HCT116 (cell line): Measurements from ENCODE around the gene PARP9. TPM values are rescaled to one million over a fixed set of nuclear protein-coding genes. Genes with fewer than 3 reads are reported as not detected.

Experiments used
- ATAC-seq: fragments of 200-7000 bp; cut with Tn5 transposase; 2 replicates; pipeline ENCODE4 v1.9.1; 2020; ENCODE audit warnings: mild to moderate bottlenecking, moderate library complexity
- BruUV-seq: library from RNA; stranded (reverse); fragments of 400-500 nt; replicated peaks from 2 replicates; lab custom pipeline; 2021; lab: Mats Ljungman, UMichigan
- CTCF ChIA-PET: fragments of 300-600 bp; sonication (Branson Sonifier 250); formaldehyde crosslinking; loops from one replicate; lab custom pipeline; 2021; ENCODE audit warnings: antibody characterized with exemption; lab: Charles Lee
- POLR2A ChIA-PET: fragments of 300-600, 350-600 bp; sonication (Branson Sonifier 250); formaldehyde crosslinking; loops from one replicate; lab custom pipeline; 2021; ENCODE audit warnings: antibody characterized with exemption; lab: Charles Lee
- RAD21 ChIA-PET, 2 experiments: fragments of 300-600 bp; sonication (Branson Sonifier 250); formaldehyde crosslinking; loops; one replicate each; lab custom pipeline; 2023; ENCODE audit warnings: low total read pairs in 2 of 2; ENCODE audit not compliant: uncharacterized antibody in 2 of 2, unreplicated experiment in 2 of 2, low non-redundant PET in 1 of 2; lab: Charles Lee
- DNase-seq: peaks from one replicate; pipeline ENCODE4 v3.0.0-alpha.2; 2010; ENCODE audit warnings: low read depth, low spot score
- H2AFZ ChIP-seq: fragments of 200-600 bp; shearing (Covaris generic), sonication (generic); 2 replicates; pipeline ENCODE4 v1.6.1; 2017; ENCODE audit warnings: low read depth, mixed run types, mixed read lengths, antibody characterized with exemption, low read length; ENCODE audit not compliant: poor library complexity, severe bottlenecking
- H3K27ac ChIP-seq: 2 replicates; pipeline ENCODE4 v1.5.1; 2012; ENCODE audit warnings: low read depth, low read length
- H3K27me3 ChIP-seq: fragments of 200-600 bp; sonication (generic); 2 replicates; pipeline ENCODE4 v1.6.1; 2016; ENCODE audit warnings: mixed run types, low read length, mixed read lengths; ENCODE audit not compliant: insufficient read depth
- H3K36me3 ChIP-seq, 2 experiments: fragments of 200-500 bp in 1 of 2; fragments of 200-600 bp in 1 of 2; sonication (Bioruptor generic) in 1 of 2; sonication (generic) in 1 of 2; 2 replicates each; pipeline versions ENCODE4 v1.5.1 to v1.6.1; 2014 to 2016; ENCODE audit warnings: low read length in 2 of 2, inconsistent platforms in 1 of 2, mixed read lengths in 1 of 2, mixed run types in 1 of 2; ENCODE audit not compliant: insufficient read depth in 2 of 2, control insufficient read depth in 1 of 2
- H3K4me1 ChIP-seq, 2 experiments: fragments of 200-600 bp in 1 of 2; sonication (generic) in 1 of 2; 2 replicates each; pipeline versions ENCODE4 v1.5.1 to v1.6.1; 2012 to 2017; ENCODE audit warnings: low read length in 2 of 2, inconsistent platforms in 1 of 2, mild to moderate bottlenecking in 1 of 2, mixed read lengths in 1 of 2, mixed run types in 1 of 2, moderate library complexity in 1 of 2; ENCODE audit not compliant: insufficient read depth in 2 of 2, control insufficient read depth in 1 of 2
- H3K4me2 ChIP-seq: fragments of 200-600 bp; sonication (generic); 2 replicates; pipeline ENCODE4 v1.6.1; 2017; ENCODE audit warnings: mixed run types, low read length, mixed read lengths
- H3K4me3 ChIP-seq, 2 experiments: fragments of 200-600 bp in 1 of 2; sonication (generic) in 1 of 2; replicated peaks in 1 of 2; 2 replicates each; pipeline ENCODE4 v1.5.1; 2011 to 2016; ENCODE audit warnings: low read length in 2 of 2, control low read depth in 1 of 2, low read depth in 1 of 2, mild to moderate bottlenecking in 1 of 2, mixed read lengths in 1 of 2, mixed run types in 1 of 2
- H3K79me2 ChIP-seq: fragments of 200-600 bp; sonication (generic); 2 replicates; pipeline ENCODE4 v1.6.1; 2017; ENCODE audit warnings: mild to moderate bottlenecking, mixed run types, low read length, moderate library complexity, mixed read lengths; ENCODE audit not compliant: insufficient read depth
- H3K9ac ChIP-seq: fragments of 200-600 bp; sonication (generic); 2 replicates; pipeline ENCODE4 v1.6.1; 2016; ENCODE audit warnings: low read length, mixed read lengths
- H3K9me2 ChIP-seq: fragments of 200-600 bp; sonication (generic), shearing (Covaris generic); 2 replicates; pipeline ENCODE4 v1.6.1; 2017; ENCODE audit warnings: mixed run types, mild to moderate bottlenecking, moderate library complexity; ENCODE audit not compliant: insufficient read depth
- H3K9me3 ChIP-seq, 2 experiments: fragments of 200-500 bp in 1 of 2; fragments of 200-600 bp in 1 of 2; sonication (Bioruptor generic) in 1 of 2; sonication (generic) in 1 of 2; 2 replicates each; pipeline ENCODE4 v1.6.1; 2014 to 2017; ENCODE audit warnings: low read length in 2 of 2, mixed read lengths in 2 of 2, inconsistent platforms in 1 of 2, low read depth in 1 of 2, mild to moderate bottlenecking in 1 of 2, mixed run types in 1 of 2, moderate library complexity in 1 of 2; ENCODE audit not compliant: control insufficient read depth in 1 of 2, insufficient read depth in 1 of 2
- H4K20me1 ChIP-seq: fragments of 200-600 bp; sonication (generic), shearing (Covaris generic); 2 replicates; pipeline ENCODE4 v1.6.1; 2017; ENCODE audit warnings: mixed run types, mild to moderate bottlenecking, moderate library complexity; ENCODE audit not compliant: insufficient read depth
- CBX3 ChIP-seq: IDR thresholded peaks from 2 replicates; pipeline ENCODE4 v1.6.1; 2012; ENCODE audit warnings: low read depth
- CEBPB ChIP-seq: IDR thresholded peaks from 2 replicates; pipeline ENCODE4 v1.6.1; 2012; ENCODE audit warnings: low read depth
- CTCF ChIP-seq, 3 experiments: fragments of 200-600 bp in 1 of 3; sonication (generic) in 1 of 3; IDR thresholded peaks in 2 of 3; conservative IDR thresholded peaks in 1 of 3; 2 replicates each; pipeline ENCODE4 v1.5.1; 2012 to 2017; ENCODE audit warnings: low read depth in 2 of 3, low read length in 2 of 3, antibody characterized with exemption in 1 of 3, borderline replicate concordance in 1 of 3, control low read depth in 1 of 3, mild to moderate bottlenecking in 1 of 3, mixed read lengths in 1 of 3, mixed run types in 1 of 3, moderate library complexity in 1 of 3; ENCODE audit not compliant: insufficient read depth in 1 of 3
- EGR1 ChIP-seq: IDR thresholded peaks from 2 replicates; pipeline ENCODE4 v1.6.1; 2012; ENCODE audit warnings: low read depth
- EZH2phosphoT487 ChIP-seq: fragments of 200-600 bp; IDR thresholded peaks from 2 replicates; pipeline ENCODE4 v1.6.1; 2018; ENCODE audit warnings: antibody characterized with exemption, borderline replicate concordance
- POLR2A ChIP-seq: IDR thresholded peaks from 2 replicates; pipeline ENCODE4 v1.7.0; 2011; ENCODE audit warnings: borderline replicate concordance; ENCODE audit not compliant: insufficient read depth, insufficient read length; ENCODE audit errors: extremely low read depth
- POLR2AphosphoS5 ChIP-seq: IDR thresholded peaks from 2 replicates; pipeline ENCODE4 v1.6.1; 2011; ENCODE audit warnings: mild to moderate bottlenecking, low read depth, low read length, moderate library complexity
- RAD21 ChIP-seq: IDR thresholded peaks from 2 replicates; pipeline ENCODE4 v1.6.1; 2012; ENCODE audit warnings: low read depth, mild to moderate bottlenecking
- REST ChIP-seq: IDR thresholded peaks from 2 replicates; pipeline ENCODE4 v1.6.1; 2012; ENCODE audit warnings: low read depth
- SIN3A ChIP-seq: IDR thresholded peaks from 2 replicates; pipeline ENCODE4 v1.6.1; 2012; ENCODE audit warnings: low read depth
- SP1 ChIP-seq: IDR thresholded peaks from 2 replicates; pipeline ENCODE4 v1.6.1; 2012; ENCODE audit warnings: low read depth
- TCF7L2 ChIP-seq: IDR thresholded peaks from 2 replicates; pipeline ENCODE4 v1.7.0; 2011; ENCODE audit warnings: borderline replicate concordance, inconsistent platforms; ENCODE audit not compliant: insufficient read depth, insufficient read length; ENCODE audit errors: extremely low read depth
- YY1 ChIP-seq: IDR thresholded peaks from 2 replicates; pipeline ENCODE4 v1.6.1; 2011; ENCODE audit warnings: low read length, low read depth, moderate library complexity, mild to moderate bottlenecking; ENCODE audit not compliant: insufficient replicate concordance; ENCODE audit errors: extremely low read depth
- ZBTB33 ChIP-seq: IDR thresholded peaks from 2 replicates; pipeline ENCODE4 v1.6.1; 2011; ENCODE audit warnings: mild to moderate bottlenecking, low read length, moderate library complexity; ENCODE audit not compliant: insufficient replicate concordance; ENCODE audit errors: extremely low read depth
- ZNF274 ChIP-seq: fragments of 200-500 bp; sonication (Bioruptor generic); IDR thresholded peaks from 2 replicates; pipeline ENCODE4 v1.6.1; 2014; ENCODE audit warnings: mild to moderate bottlenecking, low read depth, low read length, inconsistent platforms
- intact Hi-C: fragments of 100-400 bp; cut with micrococcal nuclease; formaldehyde crosslinking; loops from 2 replicates; pipeline ENCODE4 v1.10.0; 2022
- total RNA-seq: library from RNA; stranded (reverse); gene quantifications from one replicate; pipeline ENCODE4 v1.2.1, GENCODE V29; 2021; ENCODE audit not compliant: unreplicated experiment

Gene PARP9
- total RNA-seq, 1 experiment from 2014 or later: 9.5 TPM

- CTCF ChIA-PET: no interaction called here
- TF ChIP-seq REST (no peak), TCF7L2 (no peak), POLR2AphosphoS5 (no peak), CTCF (IDR thresholded peaks at IDR 0.05 in 2 of 3, conservative IDR thresholded peaks at IDR 0.05 in 1 of 3; ENCODE audit: borderline replicate concordance in 1 of 3, insufficient read depth in 1 of 3, low read depth in 2 of 3, low read length in 2 of 3) (no peak), EZH2phosphoT487 (no peak), YY1 (no peak), SP1 (no peak), CEBPB (no peak), RAD21 (no peak), SIN3A (no peak), EGR1 (no peak), CBX3 (no peak), POLR2A (no peak), ZBTB33 (no peak), ZNF274 (no peak)
- Histone ChIP-seq H3K4me2 (no peak overlapping the region), H3K4me3 (no peak overlapping the region), H3K27me3 (no peaks in the 10 kb centered on the region), H3K9me2 (no peaks in the 10 kb centered on the region), H4K20me1 (no peaks in the 10 kb centered on the region), H3K9ac (no peak overlapping the region), H3K79me2 (no peaks in the 10 kb centered on the region), H3K4me1 (peaks cover 5 to 7% of the 10 kb centered on the region in 2 experiments), H3K9me3 (peaks cover 15 to 17% of the 10 kb centered on the region in 2 experiments; a peak in 2 of 4 replicates), H3K27ac (no peak overlapping the region), H3K36me3 (peaks cover 0 to 4% of the 10 kb centered on the region in 2 experiments; a peak in 1 of 4 replicates), H2AFZ (peak overlapping the region; percentile 33)
- ATAC-seq: no peak
- BruUV-seq: no TSS peak
- RAD21 ChIA-PET: no interaction called here
- intact Hi-C loops: no loop called here
- POLR2A ChIA-PET: no interaction called here
- no peak for DNase-seq
Measured at GRCh38 chr3:122578069-122578740, 14.1 kb upstream of the PARP9 start.
